Cerebellar nuclear complex (tissue), 1 donor: ENCODE results near the gene SHROOM4.

Source experiments
- DNase-seq, 2 experiments: peaks; one replicate each; lab custom pipeline; 2025; lab: John Stamatoyannopoulos, UW

Gene SHROOM4

DNA sequence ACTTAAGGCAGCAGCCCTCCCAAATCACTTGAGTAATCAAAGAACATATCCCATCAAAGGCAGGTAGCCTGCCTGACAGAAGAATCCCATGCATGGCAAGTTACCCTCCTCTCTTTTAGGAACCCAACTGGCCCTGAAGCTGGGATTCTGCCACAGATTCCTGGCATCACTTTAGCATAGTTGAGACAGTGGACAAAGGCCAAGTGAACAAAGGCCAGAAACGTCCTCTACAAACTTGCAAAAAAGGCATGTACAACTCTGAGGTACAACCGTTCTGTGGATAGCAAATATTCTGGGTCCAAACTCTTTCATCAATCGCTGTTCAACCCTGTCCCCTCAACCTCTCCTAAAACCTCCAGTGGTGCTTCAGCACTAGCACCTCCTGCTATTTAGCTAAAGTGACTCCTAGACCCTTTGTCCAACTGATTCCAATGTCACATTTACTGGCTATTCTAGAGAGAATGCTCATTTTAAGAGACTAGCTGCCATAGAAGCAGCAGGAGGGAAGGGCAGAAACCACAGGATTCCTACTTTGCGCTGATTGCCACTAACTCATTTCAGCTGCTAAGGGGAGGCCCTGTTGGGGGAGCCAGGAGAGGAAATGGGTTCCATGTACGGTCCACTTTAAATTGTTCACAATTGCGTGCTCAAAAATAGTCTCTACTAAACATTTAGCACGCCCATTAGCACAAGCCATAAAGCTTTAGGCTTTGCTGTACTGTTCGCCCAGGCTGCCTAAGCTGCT is 105.9 kb downstream of the SHROOM4 start:
- no peak for DNase-seq

- DNase-seq, result no peak
Observed at GRCh38 chrX:50707405-50707804, 106.6 kb downstream of the SHROOM4 start.

DNA sequence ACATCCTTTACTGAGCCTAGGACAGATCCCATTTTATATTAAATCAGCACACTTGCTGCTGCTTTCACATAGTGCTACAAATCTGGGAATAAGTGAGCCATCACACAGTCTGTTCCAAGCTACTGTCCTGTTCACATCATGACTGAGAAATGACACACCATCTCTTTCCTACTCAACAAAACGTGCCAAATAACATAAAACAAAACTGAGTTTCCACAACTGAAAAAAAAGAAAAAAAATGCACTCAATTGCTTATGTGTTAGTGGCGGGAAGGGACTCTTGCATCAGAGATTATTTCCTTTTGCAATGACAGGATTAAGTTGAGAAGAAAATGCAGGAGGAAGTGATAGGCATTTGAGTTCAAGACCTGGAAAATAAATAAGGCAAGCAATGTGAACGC is 109.0 kb downstream of the SHROOM4 start:
- DNase-seq, result no peak

GRCh38 chrX:50704360-50704759 is 109.6 kb downstream of the SHROOM4 start:
- no peak for DNase-seq

GRCh38 chrX:50700921-50701320 is 113.1 kb downstream of the SHROOM4 start:
- DNase-seq, result no peak

- no peak for DNase-seq
Observed at GRCh38 chrX:50698944-50699343, 115.0 kb downstream of the SHROOM4 start.

- DNase-seq, result no peak
Observed at GRCh38 chrX:50697691-50698090, 116.3 kb downstream of the SHROOM4 start.

DNA sequence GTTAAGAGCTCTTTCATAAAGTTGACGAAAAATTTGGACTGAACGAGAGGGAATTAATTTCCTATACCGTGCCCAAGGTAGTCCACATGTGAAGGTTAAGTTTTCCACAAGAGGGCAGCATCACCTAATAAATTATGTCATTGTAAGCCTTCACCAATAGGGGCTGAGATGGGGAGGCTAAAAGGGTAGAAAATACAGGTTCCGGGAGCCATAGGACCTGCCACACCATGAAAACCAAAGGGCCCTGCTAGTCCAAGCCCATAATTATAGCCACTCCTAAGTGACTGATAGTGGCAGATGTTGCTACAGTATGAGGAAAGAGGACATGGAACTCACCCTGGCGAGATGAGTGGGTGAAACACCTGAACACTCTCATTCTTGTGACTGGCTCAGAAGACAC is 122.2 kb downstream of the SHROOM4 start:
- DNase-seq, result peak in 1 of 2 experiments; percentile 2

DNA sequence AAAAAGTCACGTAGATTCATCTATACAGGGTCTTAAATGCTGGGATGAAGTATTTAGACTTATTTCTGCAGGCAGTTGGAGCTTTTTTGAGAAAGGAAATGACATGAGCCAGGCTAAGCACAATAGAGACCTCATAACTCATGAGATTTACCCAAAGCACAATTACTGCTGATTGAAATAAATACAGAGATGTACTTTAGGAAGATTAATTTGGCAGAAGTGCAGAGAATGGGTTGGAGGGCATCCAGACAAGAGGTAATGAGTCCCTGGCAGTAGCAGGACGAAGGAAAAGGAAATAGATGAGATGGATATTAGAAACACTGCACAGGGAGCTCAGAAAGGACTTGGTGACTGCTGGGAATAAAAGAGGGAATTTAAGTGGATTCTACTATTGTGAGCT is 129.1 kb downstream of the SHROOM4 start:
- no peak for DNase-seq

DNA sequence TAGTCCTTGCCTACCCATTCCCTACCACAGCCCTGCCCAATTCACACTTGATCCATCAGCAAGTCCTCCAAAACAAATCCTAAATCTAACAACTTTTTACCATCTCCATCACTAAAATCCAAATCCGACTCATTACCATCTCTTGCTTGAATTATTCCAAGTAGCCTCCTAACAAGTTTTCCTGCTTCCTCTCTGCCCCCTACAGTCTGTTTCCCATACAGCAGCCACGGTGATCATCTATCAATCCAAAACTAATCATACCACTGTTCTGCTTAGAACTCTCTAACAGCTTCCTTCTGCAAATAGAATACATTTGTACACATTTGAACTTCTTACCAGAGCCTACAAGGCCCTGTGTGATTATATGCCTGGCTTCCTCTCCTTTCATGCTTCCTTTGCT is 133.0 kb downstream of the SHROOM4 start:
- no peak for DNase-seq

DNA sequence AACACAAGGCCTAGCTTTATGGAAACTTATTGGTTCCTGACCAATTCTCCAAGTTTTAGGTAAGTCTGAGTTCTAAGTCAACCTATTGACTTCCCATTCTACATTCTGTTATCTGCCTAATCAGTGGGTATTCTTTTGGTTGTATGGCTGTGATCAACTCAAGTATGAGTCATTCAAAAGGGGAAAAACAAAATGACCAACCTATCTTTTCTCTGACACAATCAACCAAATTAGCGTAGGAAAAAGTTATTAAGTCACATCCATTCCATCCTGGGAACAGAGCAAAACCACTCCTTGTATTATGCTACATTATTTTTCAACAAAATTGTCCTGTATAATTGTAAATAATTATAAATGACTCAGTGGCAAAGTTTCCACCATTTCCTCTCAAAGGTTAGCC is 136.2 kb downstream of the SHROOM4 start:
- DNase-seq, result no peak

DNA sequence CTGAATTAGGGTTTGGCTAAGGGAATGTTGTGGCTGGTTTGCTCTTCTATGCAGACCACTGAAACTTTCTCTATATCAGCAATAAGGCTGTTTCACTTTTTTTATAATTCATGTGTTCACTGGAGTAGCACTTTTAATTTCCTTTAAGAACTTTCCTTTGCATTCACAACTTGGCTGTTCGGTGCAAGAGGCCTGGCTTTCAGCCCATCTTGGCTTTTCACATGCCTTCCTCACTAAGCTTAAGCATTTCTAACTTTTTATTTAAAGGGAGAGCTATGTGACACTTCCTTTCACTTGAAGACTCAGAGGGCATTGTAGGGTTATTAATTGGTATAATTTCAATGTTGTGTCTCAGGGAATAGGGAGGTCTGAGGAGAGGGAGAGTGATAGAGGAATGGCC is 142.3 kb downstream of the SHROOM4 start:
- DNase-seq, result no peak

GRCh38 chrX:50668860-50669259 is 145.1 kb downstream of the SHROOM4 start:
- no peak for DNase-seq

GRCh38 chrX:50648156-50648555 is 165.8 kb downstream of the SHROOM4 start:
- no peak for DNase-seq

GRCh38 chrX:50644496-50644895 is 169.5 kb downstream of the SHROOM4 start:
- no peak for DNase-seq

GRCh38 chrX:50643525-50644137 is 170.4 kb downstream of the SHROOM4 start:
- DNase-seq, result no peak

- no peak for DNase-seq
Observed at GRCh38 chrX:50638123-50638522, 175.9 kb downstream of the SHROOM4 start.

- no peak for DNase-seq
Observed at GRCh38 chrX:50635817-50636365, 178.1 kb downstream of the SHROOM4 start.

DNA sequence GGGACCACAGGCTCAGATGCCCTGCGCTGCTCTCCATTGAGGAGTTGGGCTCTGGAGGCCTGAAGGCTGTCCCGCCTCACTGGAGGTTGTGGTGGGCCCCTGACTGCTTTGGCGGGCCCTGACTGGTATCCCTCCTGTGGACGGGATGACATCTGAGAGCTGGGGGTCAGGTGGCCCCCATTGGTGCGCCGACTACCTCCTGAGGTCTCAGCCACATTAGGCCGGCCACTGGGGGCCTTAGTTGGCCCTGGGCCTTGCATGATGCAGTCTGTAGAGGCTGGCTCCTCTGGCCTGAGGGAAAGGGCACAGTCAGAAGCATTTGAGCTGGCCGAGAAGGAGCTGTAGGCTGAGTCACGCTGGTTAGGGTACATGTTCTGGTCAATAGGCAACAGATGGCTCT is 178.8 kb downstream of the SHROOM4 start:
- DNase-seq, result no peak

DNA sequence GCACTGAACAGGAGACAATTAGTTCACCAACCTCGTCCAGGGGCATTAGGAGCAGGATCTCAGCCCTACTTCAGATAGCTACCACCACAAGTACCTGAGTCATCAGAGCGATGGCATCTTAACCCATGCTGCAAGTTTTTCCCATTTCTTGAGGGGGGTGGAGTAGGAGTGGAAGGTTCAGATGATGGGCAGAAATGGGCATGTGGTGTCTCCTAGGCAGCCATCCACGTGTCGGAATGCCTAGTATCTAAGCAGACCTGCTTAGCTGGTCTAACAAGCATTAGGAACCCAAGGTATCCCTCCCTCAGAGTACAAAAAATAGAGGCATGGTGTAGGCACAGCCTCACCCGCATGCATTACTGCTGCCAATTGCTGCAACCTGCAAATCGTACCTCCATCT is 184.2 kb downstream of the SHROOM4 start:
- no peak for DNase-seq

- no peak for DNase-seq
Observed at GRCh38 chrX:50627696-50628095, 186.3 kb downstream of the SHROOM4 start.

DNA sequence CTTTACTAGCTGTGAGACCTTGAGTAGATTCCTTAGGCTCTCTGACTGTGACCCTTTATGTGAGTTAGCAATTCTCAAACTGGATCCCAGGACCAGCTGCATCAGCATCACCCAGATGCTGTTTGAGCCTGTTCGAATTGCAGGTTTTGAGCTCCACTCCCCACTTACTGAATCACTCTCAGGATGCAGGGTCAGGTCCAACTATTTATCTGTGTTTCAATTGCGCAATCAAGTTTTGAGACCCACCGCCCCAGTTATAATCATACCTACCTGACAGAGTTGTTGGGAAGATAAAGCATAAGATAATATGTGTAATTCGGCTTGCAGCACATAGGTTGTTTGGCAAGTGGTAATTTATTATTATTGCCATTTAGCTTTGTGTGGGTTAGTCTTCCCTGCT is 187.6 kb downstream of the SHROOM4 start:
- DNase-seq, result no peak

DNA sequence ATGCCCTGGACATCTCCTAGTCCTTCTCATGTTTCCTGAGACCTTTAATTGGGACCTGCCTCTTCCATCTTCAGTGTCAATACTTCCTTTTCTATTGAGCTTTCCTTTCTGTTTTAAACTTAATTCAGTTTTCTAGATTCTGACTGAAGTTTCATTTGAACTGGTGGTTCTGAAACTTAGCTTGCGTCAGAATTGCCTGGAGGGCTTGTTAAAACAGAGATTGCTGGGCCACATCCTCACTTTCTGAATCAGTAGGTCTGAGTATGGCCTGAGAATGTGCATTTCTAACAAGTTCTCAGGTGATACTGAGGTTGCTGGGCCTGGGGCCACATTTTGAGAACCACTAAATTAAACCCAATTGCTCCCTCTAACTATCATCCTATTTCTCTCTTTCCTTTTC is 191.2 kb downstream of the SHROOM4 start:
- DNase-seq, result no peak
